Ishikawa (cell line): ENCODE results near the gene LGR4.

Experiments used
- MAX ChIP-seq: IDR thresholded peaks from 2 replicates; pipeline ENCODE4 v1.6.1; 2012
- TCF12 ChIP-seq: IDR thresholded peaks from 2 replicates; pipeline ENCODE4 v1.6.1; 2012; ENCODE audit warnings: low read depth
- USF1 ChIP-seq: IDR thresholded peaks from 2 replicates; pipeline ENCODE4 v1.6.1; 2012
- ZBTB7A ChIP-seq: IDR thresholded peaks from 2 replicates; pipeline ENCODE4 v1.6.1; 2012; ENCODE audit warnings: low read depth

- no peak for TF ChIP-seq MAX
- no peak for TF ChIP-seq TCF12
- no peak for TF ChIP-seq ZBTB7A
- TF ChIP-seq USF1 = no peak
Observed at GRCh38 chr11:27317751-27318150, 154.8 kb downstream of the LGR4 start.
